ENCODE measurements around the gene PRDM8.

The PRDM8 gene

GRCh38 chr4:80213117-80213815, 16.0 kb downstream of the PRDM8 start:
- H3K4me3 ChIP-seq = no peak overlapping the region
- no peaks in the 10 kb centered on the region for H3K9me3 ChIP-seq
- no peaks in the 10 kb centered on the region for H3K36me3 ChIP-seq (replicated peaks)
- no peak for DNase-seq (ENCODE audit: low spot score in 2 of 2)
- peaks cover 12% of the 10 kb centered on the region for H3K27me3 ChIP-seq (ENCODE audit: low read depth)
- no peaks in the 10 kb centered on the region for H3K4me1 ChIP-seq
- in situ Hi-C loops (cut with MboI; ENCODE audit: low sequenced_read_pairs) = loop anchor here (25.0 kb wide), 1 partner anchor 824 kb away; the partner anchor contains the start of gene BMP3

- Histone ChIP-seq H3K9me3 (no peaks in the 10 kb centered on the region), H3K27me3 (ENCODE audit: low read depth) (peaks cover 31% of the 10 kb centered on the region), H3K4me3 (no peak overlapping the region), H3K36me3 (replicated peaks) (no peaks in the 10 kb centered on the region), H3K4me1 (no peaks in the 10 kb centered on the region)
- in situ Hi-C loops (cut with MboI; ENCODE audit: low sequenced_read_pairs) = loop anchor here (25.0 kb wide), 1 partner anchor 822 kb away; the partner anchor contains the start of gene BMP3
- peak in 1 of 2 experiments; percentile 56 for DNase-seq (ENCODE audit: low spot score in 2 of 2)
These were observed 18.2 kb downstream of the PRDM8 start for GRCh38 chr4:80215449-80216052.

GRCh38 chr4:80216100-80216761, 18.9 kb downstream of the PRDM8 start:
- no peaks in the 10 kb centered on the region for H3K36me3 ChIP-seq (replicated peaks)
- H3K4me3 ChIP-seq = no peak overlapping the region
- peaks cover 31% of the 10 kb centered on the region for H3K27me3 ChIP-seq (ENCODE audit: low read depth)
- H3K9me3 ChIP-seq = no peaks in the 10 kb centered on the region
- no peak for DNase-seq (ENCODE audit: low spot score in 2 of 2)
- in situ Hi-C loops (cut with MboI; ENCODE audit: low sequenced_read_pairs) = loop anchor here (25.0 kb wide), 1 partner anchor 821 kb away; the partner anchor contains the start of gene BMP3
- no peaks in the 10 kb centered on the region for H3K4me1 ChIP-seq

DNA sequence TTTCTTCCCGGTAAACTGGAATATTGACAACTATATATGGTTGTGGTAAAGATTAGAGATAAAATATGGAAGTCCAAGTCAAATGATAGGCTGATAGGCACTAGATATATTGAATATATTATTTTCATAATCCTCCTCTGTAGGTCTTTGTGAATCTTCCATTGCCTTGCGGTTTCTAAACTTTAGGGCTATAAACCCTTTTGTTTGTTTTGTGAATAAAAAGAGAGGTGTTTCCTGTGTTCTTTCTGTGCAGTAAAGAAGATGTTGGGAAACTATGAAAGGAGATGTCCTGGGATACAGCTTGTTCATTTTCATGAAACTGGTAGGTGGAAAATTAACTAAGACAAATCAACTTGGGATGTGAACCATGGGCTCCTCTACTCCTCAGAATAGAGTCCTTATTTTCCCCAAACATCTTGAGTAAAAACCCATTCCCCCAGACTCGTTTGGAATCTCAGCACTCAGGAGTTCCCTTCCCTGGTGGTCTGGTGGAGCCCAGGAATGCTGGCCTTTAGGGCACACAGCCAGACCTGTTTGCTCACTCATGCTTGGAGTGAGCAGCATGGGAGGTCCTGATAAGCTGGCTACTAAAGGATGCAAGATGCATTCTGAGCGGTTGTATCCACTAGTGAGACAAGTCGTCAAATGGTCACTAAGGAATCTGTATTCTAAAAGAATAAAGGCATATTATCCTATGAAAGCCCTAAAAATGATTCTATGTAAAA, 22.2 kb downstream of the PRDM8 start:
- Histone ChIP-seq H3K4me1 (no peaks in the 10 kb centered on the region), H3K27me3 (ENCODE audit: low read depth) (peaks cover 47% of the 10 kb centered on the region), H3K36me3 (replicated peaks) (no peaks in the 10 kb centered on the region), H3K4me3 (no peak overlapping the region), H3K9me3 (no peaks in the 10 kb centered on the region)
- no peak for DNase-seq (ENCODE audit: low spot score in 2 of 2)
- in situ Hi-C loops (cut with MboI; ENCODE audit: low sequenced_read_pairs) = loop anchor here (25.0 kb wide), 1 partner anchor 818 kb away; the partner anchor contains the start of gene BMP3

GRCh38 chr4:80220711-80221110, 23.4 kb downstream of the PRDM8 start:
- in situ Hi-C loops (cut with MboI; ENCODE audit: low sequenced_read_pairs) = loop anchor here (25.0 kb wide), 1 partner anchor 817 kb away; the partner anchor contains the start of gene BMP3
- no peaks in the 10 kb centered on the region for H3K9me3 ChIP-seq
- H3K4me3 ChIP-seq = no peak overlapping the region
- no peak for DNase-seq (ENCODE audit: low spot score in 2 of 2)
- no peaks in the 10 kb centered on the region for H3K36me3 ChIP-seq (replicated peaks)
- peaks cover 47% of the 10 kb centered on the region for H3K27me3 ChIP-seq (ENCODE audit: low read depth)
- no peaks in the 10 kb centered on the region for H3K4me1 ChIP-seq

DNA sequence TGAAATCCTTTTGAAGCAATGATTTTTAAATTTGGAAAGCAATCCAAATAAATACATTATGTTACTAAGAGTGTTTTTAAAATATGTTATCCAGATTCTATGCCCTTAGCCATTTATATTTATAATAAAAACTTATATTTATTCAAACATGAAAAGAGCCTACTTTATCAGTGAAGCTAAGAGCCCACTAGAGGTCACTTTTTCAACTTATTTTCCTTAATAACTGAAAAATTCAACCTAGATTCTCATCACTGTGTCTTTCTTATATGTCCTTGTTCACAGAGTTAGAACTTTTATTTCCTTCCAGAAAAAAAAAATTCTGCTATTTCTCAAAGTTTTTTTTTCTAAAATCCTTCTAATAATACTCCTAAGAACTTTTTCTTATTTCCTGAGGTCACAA, 23.9 kb downstream of the PRDM8 start:
- H3K27me3 ChIP-seq (ENCODE audit: low read depth) = peaks cover 47% of the 10 kb centered on the region
- no peaks in the 10 kb centered on the region for H3K36me3 ChIP-seq (replicated peaks)
- no peak for DNase-seq (ENCODE audit: low spot score in 2 of 2)
- in situ Hi-C loops (cut with MboI; ENCODE audit: low sequenced_read_pairs) = loop anchor here (25.0 kb wide), 1 partner anchor 816 kb away; the partner anchor contains the start of gene BMP3
- no peaks in the 10 kb centered on the region for H3K4me1 ChIP-seq
- H3K4me3 ChIP-seq = no peak overlapping the region
- H3K9me3 ChIP-seq = no peaks in the 10 kb centered on the region

DNA sequence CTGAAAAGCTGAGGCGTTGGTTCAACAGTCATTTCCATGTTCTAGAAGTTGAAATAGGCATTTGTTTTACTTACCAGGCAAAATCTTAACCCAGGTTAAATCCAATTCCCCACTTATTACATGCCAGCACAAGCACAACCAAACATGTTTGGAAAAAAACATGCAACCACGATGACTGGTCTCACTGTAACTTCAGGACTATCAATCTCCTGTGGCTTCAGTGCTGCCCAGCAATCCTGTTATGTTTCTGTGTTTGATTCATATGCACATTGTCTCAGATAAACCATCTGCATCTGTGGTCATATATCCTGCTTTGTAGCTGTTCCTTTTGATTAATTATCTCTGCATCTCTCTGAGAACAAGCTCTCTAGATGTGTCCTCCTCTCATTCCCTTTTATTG, 28.3 kb downstream of the PRDM8 start:
- DNase-seq (ENCODE audit: low spot score in 2 of 2) = no peak
- in situ Hi-C loops (cut with MboI; ENCODE audit: low sequenced_read_pairs) = no loop called here
- H3K4me1 ChIP-seq = no peaks in the 10 kb centered on the region
- H3K9me3 ChIP-seq = no peaks in the 10 kb centered on the region
- H3K4me3 ChIP-seq = no peak overlapping the region
- peaks cover 25% of the 10 kb centered on the region for H3K27me3 ChIP-seq (ENCODE audit: low read depth)
- no peaks in the 10 kb centered on the region for H3K36me3 ChIP-seq (replicated peaks)

DNA sequence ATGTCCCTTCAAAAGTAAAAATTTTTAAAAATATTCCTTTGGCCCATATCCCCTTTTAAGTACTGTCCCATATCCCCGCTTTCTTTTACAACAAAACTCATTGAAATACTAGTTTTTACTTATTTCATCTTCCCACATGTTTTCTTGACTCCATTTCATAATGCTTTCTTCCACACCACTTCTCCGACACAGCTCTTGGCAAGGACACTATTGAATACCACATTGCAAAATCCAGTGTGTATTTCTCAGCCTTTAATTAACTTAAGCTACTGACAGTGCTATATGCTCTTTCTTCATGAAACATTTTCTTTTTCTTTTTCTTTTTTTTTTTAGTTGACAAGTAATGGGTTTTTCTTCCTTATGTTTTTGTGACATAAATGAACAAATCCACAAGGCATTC, 28.8 kb downstream of the PRDM8 start:
- Histone ChIP-seq H3K27me3 (ENCODE audit: low read depth) (peaks cover 25% of the 10 kb centered on the region), H3K4me3 (no peak overlapping the region), H3K36me3 (replicated peaks) (no peaks in the 10 kb centered on the region), H3K4me1 (no peaks in the 10 kb centered on the region), H3K9me3 (no peaks in the 10 kb centered on the region)
- in situ Hi-C loops (cut with MboI; ENCODE audit: low sequenced_read_pairs) = no loop called here
- DNase-seq (ENCODE audit: low spot score in 2 of 2) = no peak

DNA sequence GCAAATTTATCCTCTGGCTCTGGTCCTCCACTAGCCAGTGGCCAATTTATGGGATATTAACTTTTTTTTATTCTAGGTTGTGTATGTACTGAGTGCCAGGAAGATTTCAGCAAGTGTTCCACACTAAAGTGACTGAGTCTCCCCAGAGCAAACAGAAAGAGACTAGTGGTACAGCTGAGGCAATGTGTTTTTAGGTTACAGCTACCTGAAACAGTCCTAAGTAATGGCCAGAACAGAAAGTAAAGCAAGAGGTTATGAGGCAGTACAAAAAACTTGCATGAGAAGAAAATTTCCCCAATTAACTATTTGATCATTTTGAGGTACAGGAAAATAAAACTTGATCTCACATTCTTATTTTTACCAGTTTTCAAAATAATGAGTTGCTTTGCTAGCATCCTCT, 31.2 kb downstream of the PRDM8 start:
- Histone ChIP-seq H3K4me1 (no peaks in the 10 kb centered on the region), H3K9me3 (no peaks in the 10 kb centered on the region), H3K27me3 (ENCODE audit: low read depth) (peaks cover 9% of the 10 kb centered on the region), H3K36me3 (replicated peaks) (no peaks in the 10 kb centered on the region), H3K4me3 (no peak overlapping the region)
- no peak for DNase-seq (ENCODE audit: low spot score in 2 of 2)
- in situ Hi-C loops (cut with MboI; ENCODE audit: low sequenced_read_pairs) = no loop called here

GRCh38 chr4:80229128-80229527, 31.8 kb downstream of the PRDM8 start:
- Histone ChIP-seq H3K27me3 (ENCODE audit: low read depth) (peaks cover 9% of the 10 kb centered on the region), H3K4me1 (no peaks in the 10 kb centered on the region), H3K4me3 (no peak overlapping the region), H3K9me3 (no peaks in the 10 kb centered on the region), H3K36me3 (replicated peaks) (no peaks in the 10 kb centered on the region)
- DNase-seq (ENCODE audit: low spot score in 2 of 2) = no peak
- in situ Hi-C loops (cut with MboI; ENCODE audit: low sequenced_read_pairs) = no loop called here

GRCh38 chr4:80229590-80229989, 32.3 kb downstream of the PRDM8 start:
- in situ Hi-C loops (cut with MboI; ENCODE audit: low sequenced_read_pairs) = no loop called here
- Histone ChIP-seq H3K4me3 (no peak overlapping the region), H3K9me3 (no peaks in the 10 kb centered on the region), H3K27me3 (ENCODE audit: low read depth) (peaks cover 9% of the 10 kb centered on the region), H3K4me1 (no peaks in the 10 kb centered on the region), H3K36me3 (replicated peaks) (no peaks in the 10 kb centered on the region)
- no peak for DNase-seq (ENCODE audit: low spot score in 2 of 2)

DNA sequence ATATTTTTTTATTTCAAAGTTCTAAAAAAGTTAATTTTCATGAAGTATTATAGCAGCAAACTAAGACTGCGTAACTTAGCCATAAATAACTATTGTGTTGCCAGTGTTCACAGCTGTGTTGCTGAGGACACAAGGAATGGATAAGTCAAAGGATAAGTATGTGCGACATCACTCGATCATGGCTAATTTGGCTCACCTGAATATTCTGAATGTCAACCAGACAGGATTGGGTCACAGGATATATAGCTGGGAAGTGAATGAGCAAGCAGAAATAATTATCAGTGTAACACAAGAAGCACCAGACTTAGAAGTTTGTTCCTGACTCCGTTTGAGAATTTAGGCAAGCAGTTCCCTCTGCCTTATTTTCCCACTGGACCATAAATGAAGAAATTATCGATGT, 33.9 kb downstream of the PRDM8 start:
- in situ Hi-C loops (cut with MboI; ENCODE audit: low sequenced_read_pairs) = no loop called here

DNA sequence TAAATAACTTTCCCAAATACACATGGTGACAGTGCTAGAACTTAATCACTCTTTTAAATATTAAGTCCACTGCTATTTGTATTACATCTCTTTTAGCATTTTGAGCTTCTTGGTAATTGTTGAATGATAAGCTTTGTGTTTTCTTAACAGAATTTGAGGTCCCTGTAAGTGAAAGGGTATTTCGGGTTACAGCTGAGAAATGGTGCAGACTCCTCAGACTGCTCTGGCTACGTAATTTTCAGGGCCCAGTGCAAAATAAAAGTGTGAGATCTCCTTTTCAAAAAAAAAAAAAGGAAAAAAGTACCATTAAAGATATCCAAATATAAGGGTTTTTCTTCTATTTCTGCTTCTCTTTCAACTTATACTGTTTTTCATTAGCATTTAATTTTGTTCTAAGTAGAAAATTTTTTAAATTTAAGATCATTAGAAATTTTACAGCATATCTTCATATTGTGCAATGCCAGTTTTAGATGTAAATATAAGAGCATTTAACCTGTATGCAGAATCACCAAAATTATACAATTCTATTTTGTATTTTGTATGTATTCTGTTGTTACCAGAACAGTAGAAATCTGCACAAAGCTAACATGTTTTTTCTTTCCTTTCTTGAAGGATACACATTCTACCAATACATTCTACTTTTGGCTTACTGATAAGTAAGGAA, 35.5 kb downstream of the PRDM8 start:
- Histone ChIP-seq H3K4me1 (no peaks in the 10 kb centered on the region), H3K9me3 (no peaks in the 10 kb centered on the region), H3K27me3 (ENCODE audit: low read depth) (0 out of 2 replicates have a peak, but pooled peaks cover 2% of the 10 kb centered on the region), H3K4me3 (no peak overlapping the region), H3K36me3 (replicated peaks) (no peaks in the 10 kb centered on the region)
- DNase-seq (ENCODE audit: low spot score in 2 of 2) = no peak
- in situ Hi-C loops (cut with MboI; ENCODE audit: low sequenced_read_pairs) = no loop called here

More for the DNA sequence above, 33.9 kb downstream of the PRDM8 start:
- Histone ChIP-seq H3K4me1 (no peaks in the 10 kb centered on the region), H3K27me3 (ENCODE audit: low read depth) (peaks cover 9% of the 10 kb centered on the region), H3K4me3 (no peak overlapping the region), H3K36me3 (replicated peaks) (no peaks in the 10 kb centered on the region), H3K9me3 (no peaks in the 10 kb centered on the region)
- no peak for DNase-seq (ENCODE audit: low spot score in 2 of 2)
